ENCODE results near the gene ENPP3.

ENPP3 gene

GRCh38 chr6:131768964-131769363 lies 131.9 kb downstream of the ENPP3 start:
- ATAC-seq (replicated peaks; ENCODE audit: extremely low read depth, poor library complexity, severe bottlenecking) (no peak), DNase-seq (ENCODE audit: low spot score in 2 of 2) (no peak)
- Mint-ChIP-seq H3K36me3 (ENCODE audit: insufficient read depth) (no peaks in the 10 kb centered on the region), H3K4me3 (no peak overlapping the region), H3K27ac (ENCODE audit: low read depth) (no peak overlapping the region), H3K27me3 (peaks cover 65% of the 10 kb centered on the region), H3K9me3 (no peaks in the 10 kb centered on the region), H3K4me1 (no peaks in the 10 kb centered on the region)

GRCh38 chr6:131769385-131770141 lies 132.5 kb downstream of the ENPP3 start:
- H3K4me3 Mint-ChIP-seq: no peak overlapping the region
- no peak for ATAC-seq (replicated peaks; ENCODE audit: extremely low read depth, poor library complexity, severe bottlenecking)

GRCh38 chr6:131770776-131771175 lies 133.7 kb downstream of the ENPP3 start:
- Mint-ChIP-seq H3K27me3 (peaks cover 53% of the 10 kb centered on the region), H3K27ac (ENCODE audit: low read depth) (no peak overlapping the region), H3K36me3 (ENCODE audit: insufficient read depth) (no peaks in the 10 kb centered on the region), H3K9me3 (no peaks in the 10 kb centered on the region), H3K4me1 (no peaks in the 10 kb centered on the region), H3K4me3 (no peak overlapping the region)
- no peak for DNase-seq (ENCODE audit: low spot score in 2 of 2)
- no peak for ATAC-seq (replicated peaks; ENCODE audit: extremely low read depth, poor library complexity, severe bottlenecking)

More at GRCh38 chr6:131769385-131770141, 132.5 kb downstream of the ENPP3 start:
- H3K27ac Mint-ChIP-seq (ENCODE audit: low read depth): no peak overlapping the region
- H3K4me1 Mint-ChIP-seq: no peaks in the 10 kb centered on the region
- H3K36me3 Mint-ChIP-seq (ENCODE audit: insufficient read depth): no peaks in the 10 kb centered on the region
- H3K27me3 Mint-ChIP-seq: peaks cover 60% of the 10 kb centered on the region
- DNase-seq (ENCODE audit: low spot score in 2 of 2): no peak
- no peaks in the 10 kb centered on the region for H3K9me3 Mint-ChIP-seq

- DNase-seq (ENCODE audit: low spot score in 2 of 2) (no peak), ATAC-seq (replicated peaks; ENCODE audit: extremely low read depth, poor library complexity, severe bottlenecking) (no peak)
- no peaks in the 10 kb centered on the region for H3K9me3 Mint-ChIP-seq
- H3K36me3 Mint-ChIP-seq (ENCODE audit: insufficient read depth): no peaks in the 10 kb centered on the region
- no peak overlapping the region for H3K27ac Mint-ChIP-seq (ENCODE audit: low read depth)
- no peak overlapping the region for H3K4me3 Mint-ChIP-seq
- H3K27me3 Mint-ChIP-seq: peaks cover 46% of the 10 kb centered on the region
- H3K4me1 Mint-ChIP-seq: no peaks in the 10 kb centered on the region
These were observed 136.3 kb downstream of the ENPP3 start for GRCh38 chr6:131773284-131773950.

GRCh38 chr6:131775886-131776285 lies 138.8 kb downstream of the ENPP3 start:
- Mint-ChIP-seq H3K4me3 (no peak overlapping the region), H3K4me1 (no peaks in the 10 kb centered on the region), H3K27ac (ENCODE audit: low read depth) (no peak overlapping the region), H3K9me3 (no peaks in the 10 kb centered on the region), H3K27me3 (peaks cover 33% of the 10 kb centered on the region), H3K36me3 (ENCODE audit: insufficient read depth) (no peaks in the 10 kb centered on the region)
- DNase-seq (ENCODE audit: low spot score in 2 of 2): no peak
- ATAC-seq (replicated peaks; ENCODE audit: extremely low read depth, poor library complexity, severe bottlenecking): no peak

- no peak for ATAC-seq (replicated peaks; ENCODE audit: extremely low read depth, poor library complexity, severe bottlenecking)
- no peak overlapping the region for H3K27ac Mint-ChIP-seq (ENCODE audit: low read depth)
- no peaks in the 10 kb centered on the region for H3K9me3 Mint-ChIP-seq
- no peak overlapping the region for H3K4me3 Mint-ChIP-seq
- no peaks in the 10 kb centered on the region for H3K4me1 Mint-ChIP-seq
- peaks cover 38% of the 10 kb centered on the region for H3K27me3 Mint-ChIP-seq
- no peaks in the 10 kb centered on the region for H3K36me3 Mint-ChIP-seq (ENCODE audit: insufficient read depth)
- no peak for DNase-seq (ENCODE audit: low spot score in 2 of 2)
These were observed 139.9 kb downstream of the ENPP3 start for GRCh38 chr6:131776985-131777384.

GRCh38 chr6:131778169-131778568 lies 141.1 kb downstream of the ENPP3 start:
- ATAC-seq (replicated peaks; ENCODE audit: extremely low read depth, poor library complexity, severe bottlenecking) (no peak), DNase-seq (ENCODE audit: low spot score in 2 of 2) (no peak)
- H3K4me1 Mint-ChIP-seq: no peaks in the 10 kb centered on the region
- H3K27me3 Mint-ChIP-seq: peaks cover 42% of the 10 kb centered on the region
- no peak overlapping the region for H3K27ac Mint-ChIP-seq (ENCODE audit: low read depth)
- H3K9me3 Mint-ChIP-seq: no peaks in the 10 kb centered on the region
- no peaks in the 10 kb centered on the region for H3K36me3 Mint-ChIP-seq (ENCODE audit: insufficient read depth)
- H3K4me3 Mint-ChIP-seq: no peak overlapping the region

GRCh38 chr6:131779304-131779703 lies 142.2 kb downstream of the ENPP3 start:
- Mint-ChIP-seq H3K27ac (ENCODE audit: low read depth) (no peak overlapping the region), H3K4me3 (no peak overlapping the region), H3K36me3 (ENCODE audit: insufficient read depth) (no peaks in the 10 kb centered on the region), H3K4me1 (no peaks in the 10 kb centered on the region), H3K9me3 (no peaks in the 10 kb centered on the region), H3K27me3 (peaks cover 53% of the 10 kb centered on the region)
- ATAC-seq (replicated peaks; ENCODE audit: extremely low read depth, poor library complexity, severe bottlenecking) (no peak), DNase-seq (ENCODE audit: low spot score in 2 of 2) (no peak)

GRCh38 chr6:131780600-131780999 lies 143.5 kb downstream of the ENPP3 start:
- H3K4me3 Mint-ChIP-seq: no peak overlapping the region
- no peak for ATAC-seq (replicated peaks; ENCODE audit: extremely low read depth, poor library complexity, severe bottlenecking)
- peaks cover 2% of the 10 kb centered on the region for H3K36me3 Mint-ChIP-seq (ENCODE audit: insufficient read depth)
- no peak overlapping the region for H3K27ac Mint-ChIP-seq (ENCODE audit: low read depth)
- peaks cover 56% of the 10 kb centered on the region for H3K27me3 Mint-ChIP-seq
- no peaks in the 10 kb centered on the region for H3K9me3 Mint-ChIP-seq
- no peaks in the 10 kb centered on the region for H3K4me1 Mint-ChIP-seq
- DNase-seq (ENCODE audit: low spot score in 2 of 2): no peak

- Mint-ChIP-seq H3K9me3 (no peaks in the 10 kb centered on the region), H3K4me3 (no peak overlapping the region), H3K4me1 (no peaks in the 10 kb centered on the region), H3K27ac (ENCODE audit: low read depth) (no peak overlapping the region), H3K27me3 (peaks cover 56% of the 10 kb centered on the region), H3K36me3 (ENCODE audit: insufficient read depth) (peaks cover 2% of the 10 kb centered on the region)
- ATAC-seq (replicated peaks; ENCODE audit: extremely low read depth, poor library complexity, severe bottlenecking) (no peak), DNase-seq (ENCODE audit: low spot score in 2 of 2) (no peak)
These were observed 144.6 kb downstream of the ENPP3 start for GRCh38 chr6:131781687-131782086.

GRCh38 chr6:131782764-131783163 lies 145.7 kb downstream of the ENPP3 start:
- Mint-ChIP-seq H3K4me3 (no peak overlapping the region), H3K4me1 (no peaks in the 10 kb centered on the region), H3K27ac (ENCODE audit: low read depth) (no peak overlapping the region), H3K27me3 (peaks cover 56% of the 10 kb centered on the region), H3K9me3 (no peaks in the 10 kb centered on the region), H3K36me3 (ENCODE audit: insufficient read depth) (peaks cover 2% of the 10 kb centered on the region)
- no peak for ATAC-seq (replicated peaks; ENCODE audit: extremely low read depth, poor library complexity, severe bottlenecking)
- no peak for DNase-seq (ENCODE audit: low spot score in 2 of 2)

- peaks cover 2% of the 10 kb centered on the region for H3K36me3 Mint-ChIP-seq (ENCODE audit: insufficient read depth)
- DNase-seq (ENCODE audit: low spot score in 2 of 2) (no peak), ATAC-seq (replicated peaks; ENCODE audit: extremely low read depth, poor library complexity, severe bottlenecking) (no peak)
These were observed 147.5 kb downstream of the ENPP3 start for GRCh38 chr6:131784561-131784960.

GRCh38 chr6:131787079-131787478 lies 150.0 kb downstream of the ENPP3 start:
- Mint-ChIP-seq H3K9me3 (no peaks in the 10 kb centered on the region), H3K4me1 (no peaks in the 10 kb centered on the region), H3K27ac (ENCODE audit: low read depth) (no peak overlapping the region), H3K4me3 (no peak overlapping the region), H3K36me3 (ENCODE audit: insufficient read depth) (peaks cover 2% of the 10 kb centered on the region), H3K27me3 (peaks cover 31% of the 10 kb centered on the region)
- DNase-seq (ENCODE audit: low spot score in 2 of 2): no peak
- no peak for ATAC-seq (replicated peaks; ENCODE audit: extremely low read depth, poor library complexity, severe bottlenecking)

More at GRCh38 chr6:131784561-131784960, 147.5 kb downstream of the ENPP3 start:
- Mint-ChIP-seq H3K27ac (ENCODE audit: low read depth) (no peak overlapping the region), H3K27me3 (peaks cover 47% of the 10 kb centered on the region), H3K4me3 (no peak overlapping the region), H3K9me3 (no peaks in the 10 kb centered on the region), H3K4me1 (no peaks in the 10 kb centered on the region)

All from central memory CD8-positive, alpha-beta T cell (primary cell).